Liver (tissue), 9 donors: ENCODE results near the gene STOML2. TPM values are rescaled to one million over a fixed set of nuclear protein-coding genes. Genes with fewer than 3 reads are reported as not detected.

Source experiments
- DNase-seq: peaks from one replicate; pipeline ENCODE4 v3.0.0-alpha.2; 2017; ENCODE audit warnings: low spot score
- H3K27ac ChIP-seq, 2 donors: one replicate each; pipeline ENCODE4 v1.7.0; 2013; ENCODE audit warnings: inconsistent platforms in 2 of 2, low read length in 2 of 2, control low read depth in 1 of 2, low read depth in 1 of 2, mild to moderate bottlenecking in 1 of 2
- H3K27me3 ChIP-seq, 4 donors: one replicate each; pipeline versions ENCODE4 v1.6.1 to v1.7.0; 2013; ENCODE audit warnings: low read length in 3 of 4, inconsistent platforms in 1 of 4, mild to moderate bottlenecking in 1 of 4, moderate library complexity in 1 of 4; ENCODE audit not compliant: control insufficient read depth in 4 of 4, insufficient read depth in 4 of 4
- H3K36me3 ChIP-seq, 4 donors: one replicate each; pipeline versions ENCODE4 v1.6.1 to v1.7.0; 2013; ENCODE audit warnings: low read length in 3 of 4, mild to moderate bottlenecking in 3 of 4, low read depth in 1 of 4, moderate library complexity in 1 of 4; ENCODE audit not compliant: control insufficient read depth in 4 of 4, insufficient read depth in 3 of 4
- H3K4me1 ChIP-seq, 4 donors: one replicate each; pipeline versions ENCODE4 v1.6.1 to v1.7.0; 2013; ENCODE audit warnings: low read length in 3 of 4, mild to moderate bottlenecking in 3 of 4, moderate library complexity in 1 of 4; ENCODE audit not compliant: control insufficient read depth in 4 of 4, insufficient read depth in 4 of 4
- H3K4me3 ChIP-seq, 3 donors: one replicate each; pipeline versions ENCODE4 v1.6.1 to v1.7.0; 2013; ENCODE audit warnings: low read length in 3 of 3, control low read depth in 1 of 3, low read depth in 1 of 3, mild to moderate bottlenecking in 1 of 3
- H3K9ac ChIP-seq, 2 donors: one replicate each; pipeline ENCODE4 v1.7.0; 2013; ENCODE audit warnings: low read length in 2 of 2, mild to moderate bottlenecking in 2 of 2, moderate library complexity in 2 of 2, control low read depth in 1 of 2, low read depth in 1 of 2
- H3K9me3 ChIP-seq, 4 donors: one replicate each; pipeline versions ENCODE4 v1.6.1 to v1.7.0; 2013; ENCODE audit warnings: low read length in 3 of 4; ENCODE audit not compliant: control insufficient read depth in 4 of 4
- EGR1 ChIP-seq, 2 donors: IDR thresholded peaks; 2 replicates each; pipeline ENCODE4 v1.6.1; 2016 to 2018; ENCODE audit warnings: antibody characterized with exemption in 2 of 2, low read depth in 2 of 2
- FOXA1 ChIP-seq: IDR thresholded peaks from 2 replicates; pipeline ENCODE4 v1.6.1; 2016; ENCODE audit warnings: antibody characterized with exemption
- FOXA2 ChIP-seq: IDR thresholded peaks from 2 replicates; pipeline ENCODE4 v1.6.1; 2016; ENCODE audit warnings: antibody characterized with exemption
- GABPA ChIP-seq, 2 donors: IDR thresholded peaks in 1 of 2; conservative IDR thresholded peaks in 1 of 2; 2 replicates each; pipeline ENCODE4 v1.6.1; 2016; ENCODE audit warnings: antibody characterized with exemption in 2 of 2, mild to moderate bottlenecking in 1 of 2, moderate library complexity in 1 of 2
- HNF4A ChIP-seq, 2 donors: conservative IDR thresholded peaks; 2 replicates each; pipeline ENCODE4 v1.6.1; 2016; ENCODE audit warnings: antibody characterized with exemption in 2 of 2, mild to moderate bottlenecking in 2 of 2
- HNF4G ChIP-seq: IDR thresholded peaks from 2 replicates; pipeline ENCODE4 v1.6.1; 2016; ENCODE audit warnings: antibody characterized with exemption
- JUND ChIP-seq, 2 donors: IDR thresholded peaks; 2 replicates each; pipeline ENCODE4 v1.6.1; 2016; ENCODE audit warnings: antibody characterized with exemption in 2 of 2
- NR2F2 ChIP-seq: IDR thresholded peaks from 2 replicates; pipeline ENCODE4 v1.6.1; 2016; ENCODE audit warnings: antibody characterized with exemption
- RAD21 ChIP-seq, 2 donors: IDR thresholded peaks; 2 replicates each; pipeline ENCODE4 v1.6.1; 2016; ENCODE audit warnings: antibody characterized with exemption in 2 of 2, mild to moderate bottlenecking in 2 of 2
- RXRA ChIP-seq, 2 donors: IDR thresholded peaks; 2 replicates each; pipeline ENCODE4 v1.6.1; 2017 to 2018; ENCODE audit warnings: antibody characterized with exemption in 2 of 2, mild to moderate bottlenecking in 1 of 2
- SP1 ChIP-seq: IDR thresholded peaks from 2 replicates; pipeline ENCODE4 v1.6.1; 2018; ENCODE audit warnings: antibody characterized with exemption, mild to moderate bottlenecking
- TAF1 ChIP-seq: conservative IDR thresholded peaks from 2 replicates; pipeline ENCODE4 v1.6.1; 2016; ENCODE audit warnings: antibody characterized with exemption, mild to moderate bottlenecking
- YY1 ChIP-seq: IDR thresholded peaks from 2 replicates; pipeline ENCODE4 v1.6.1; 2016; ENCODE audit warnings: antibody characterized with exemption, mild to moderate bottlenecking
- WGBS: extraction: QIAGEN DNeasy Blood & Tissue Kit; methylation state at CpG from one replicate; pipeline ENCODE4 v1.1.7; 2013; 5-methylcytosine and 5-hydroxymethylcytosine counted together
- polyA plus RNA-seq, 2 donors: library from polyadenylated mRNA; stranded (reverse) in 1 of 2; unstranded in 1 of 2; fragments of 200-250 nt in 1 of 2; fragments of >200 nt in 1 of 2; fragmentation: Nextera tagmentation in 1 of 2; extraction: Ambion mirVana in 1 of 2; gene quantifications; one replicate each; pipeline versions ENCODE4 v1.2.1 to v1.2.3, GENCODE V29; 2013 to 2015
- total RNA-seq, 2 donors: library from RNA; depleted of rRNA; stranded (reverse); fragments of >200 nt; gene quantifications; one replicate each; pipeline ENCODE4 v1.2.3, GENCODE V29; 2014
- TF ChIP-seq, protein P1 (sequence below): IDR thresholded peaks from 2 replicates; pipeline ENCODE4 v1.6.1; 2016; ENCODE audit warnings: antibody characterized with exemption
- TF ChIP-seq, protein P2 (sequence below): IDR thresholded peaks from 2 replicates; pipeline ENCODE4 v1.6.1; 2016; ENCODE audit warnings: antibody characterized with exemption
- TF ChIP-seq, protein P3 (sequence below): IDR thresholded peaks from 2 replicates; pipeline ENCODE4 v1.6.1; 2016; ENCODE audit warnings: antibody characterized with exemption
- TF ChIP-seq, protein P4 (sequence below): IDR thresholded peaks from 2 replicates; pipeline ENCODE4 v1.6.1; 2016; ENCODE audit warnings: antibody characterized with exemption, mild to moderate bottlenecking
- TF ChIP-seq, protein P5 (sequence below): fragments of 150-350 bp; IDR thresholded peaks from 2 replicates; pipeline ENCODE4 v1.5.1; 2017; ENCODE audit warnings: improper control_type of control experiment, low read depth, low read length; ENCODE audit not compliant: missing input control
- donor health status: healthy.
- donor health status: healthy.
- donor health status: healthy.
- donor health status: healthy.
- donor health status: healthy.

STOML2 gene
- total and polyA plus RNA-seq, 4 donors, result 77.8 to 96.8 (median 81.5) TPM

DNA sequence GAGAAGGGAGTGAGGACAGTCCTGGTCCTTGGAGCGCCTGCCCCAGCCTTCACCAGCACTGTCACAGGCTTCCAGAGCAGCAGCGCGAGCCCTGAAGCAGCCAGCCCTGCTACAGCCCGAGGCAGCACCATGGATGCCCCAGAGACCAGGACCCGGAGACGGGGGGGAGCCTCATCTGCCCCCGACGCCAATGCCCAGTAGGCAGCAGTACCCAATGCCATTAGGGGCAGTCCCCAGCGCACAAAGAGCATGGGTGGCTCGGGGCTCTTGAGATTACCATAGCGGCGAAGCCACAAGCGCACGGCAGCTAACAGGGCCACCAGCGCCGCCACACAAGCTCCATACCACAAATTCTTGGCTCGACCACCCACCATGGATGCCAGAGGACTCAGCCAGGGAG is 11.4 kb downstream of the STOML2 start:
- WGBS, result 97% methylated on average over 17 of the region's 17 CpGs
- Histone ChIP-seq H3K27me3 (no peaks in the 10 kb centered on the region), H3K9ac (no peak overlapping the region), H3K36me3 (peaks cover 11 to 69% (median 35%) of the 10 kb centered on the region in 4 donors), H3K27ac (no peak overlapping the region), H3K9me3 (no peaks in the 10 kb centered on the region), H3K4me3 (no peak overlapping the region), H3K4me1 (peaks cover under 1 to 10% (median 6%) of the 10 kb centered on the region in 4 donors)
- DNase-seq, result no peak
- no peak for TF ChIP-seq NR2F2
- TF ChIP-seq EGR1 (IDR thresholded peaks at IDR 0.05; ENCODE audit: low read depth in 2 of 2), result no peak

DNA sequence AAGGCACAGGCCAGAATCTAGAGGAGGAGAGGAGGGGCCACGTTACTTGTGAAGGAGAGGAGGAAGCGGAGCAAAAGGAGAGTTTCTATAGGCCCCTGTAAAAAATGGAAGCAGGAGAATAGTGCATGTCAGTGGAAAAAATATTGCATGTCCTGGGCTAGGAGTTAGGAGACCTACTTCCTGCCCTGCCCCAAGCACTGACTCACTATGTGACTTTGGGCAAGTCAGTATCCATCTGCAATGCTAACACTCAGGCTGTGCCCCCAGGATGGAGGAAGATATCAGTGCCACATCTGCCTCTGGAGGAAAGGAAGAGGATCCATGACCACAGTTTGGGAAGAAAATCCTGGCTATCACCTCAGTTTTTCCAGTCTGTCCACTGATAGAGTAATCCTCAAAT is 13.5 kb downstream of the STOML2 start:
- no peak overlapping the region for H3K4me3 ChIP-seq
- H3K36me3 ChIP-seq, result peaks cover 11 to 69% (median 35%) of the 10 kb centered on the region in 4 donors
- TF ChIP-seq HNF4G, result no peak
- no peak for TF ChIP-seq FOXA1
- no peak for TF ChIP-seq YY1
- no peak for TF ChIP-seq RXRA (IDR thresholded peaks at IDR 0.05)
- TF ChIP-seq, protein P1, sequence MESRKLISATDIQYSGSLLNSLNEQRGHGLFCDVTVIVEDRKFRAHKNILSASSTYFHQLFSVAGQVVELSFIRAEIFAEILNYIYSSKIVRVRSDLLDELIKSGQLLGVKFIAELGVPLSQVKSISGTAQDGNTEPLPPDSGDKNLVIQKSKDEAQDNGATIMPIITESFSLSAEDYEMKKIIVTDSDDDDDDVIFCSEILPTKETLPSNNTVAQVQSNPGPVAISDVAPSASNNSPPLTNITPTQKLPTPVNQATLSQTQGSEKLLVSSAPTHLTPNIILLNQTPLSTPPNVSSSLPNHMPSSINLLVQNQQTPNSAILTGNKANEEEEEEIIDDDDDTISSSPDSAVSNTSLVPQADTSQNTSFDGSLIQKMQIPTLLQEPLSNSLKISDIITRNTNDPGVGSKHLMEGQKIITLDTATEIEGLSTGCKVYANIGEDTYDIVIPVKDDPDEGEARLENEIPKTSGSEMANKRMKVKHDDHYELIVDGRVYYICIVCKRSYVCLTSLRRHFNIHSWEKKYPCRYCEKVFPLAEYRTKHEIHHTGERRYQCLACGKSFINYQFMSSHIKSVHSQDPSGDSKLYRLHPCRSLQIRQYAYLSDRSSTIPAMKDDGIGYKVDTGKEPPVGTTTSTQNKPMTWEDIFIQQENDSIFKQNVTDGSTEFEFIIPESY, result no peak
- no peak for TF ChIP-seq RAD21 (IDR thresholded peaks at IDR 0.05)
- TF ChIP-seq EGR1 (IDR thresholded peaks at IDR 0.05; ENCODE audit: low read depth in 2 of 2), result no peak
- TF ChIP-seq JUND (IDR thresholded peaks at IDR 0.05), result no peak
- no peak for TF ChIP-seq SP1
- TF ChIP-seq GABPA (IDR thresholded peaks at IDR 0.05 in 1 of 2, conservative IDR thresholded peaks at IDR 0.05 in 1 of 2), result no peak
- no peaks in the 10 kb centered on the region for H3K4me1 ChIP-seq
- H3K27me3 ChIP-seq, result no peaks in the 10 kb centered on the region
- DNase-seq, result no peak
- H3K27ac ChIP-seq, result no peak overlapping the region
- 94% methylated on average over 2 of the region's 2 CpGs for WGBS
- H3K9ac ChIP-seq, result no peak overlapping the region
- H3K9me3 ChIP-seq, result no peaks in the 10 kb centered on the region

DNA sequence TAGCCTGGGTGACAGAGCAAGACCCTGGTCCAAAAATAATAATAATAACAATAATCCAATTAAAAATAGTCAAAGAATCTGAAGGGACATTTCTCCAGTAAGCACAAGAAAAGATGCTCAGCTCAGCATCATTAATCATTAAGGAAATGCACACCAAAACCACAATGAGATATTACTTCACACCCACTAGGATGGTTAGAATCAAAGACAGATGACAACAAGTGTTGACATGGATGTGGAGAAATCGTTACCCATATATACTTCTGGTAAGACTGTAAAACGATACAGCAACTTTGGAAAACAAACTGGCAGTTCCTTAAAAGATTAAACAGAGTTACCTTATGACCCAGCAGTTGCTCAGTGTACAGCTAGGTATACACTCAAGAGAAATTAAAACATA is 17.9 kb downstream of the STOML2 start:
- DNase-seq, result no peak
- peaks cover 0 to 5% (median 3%) of the 10 kb centered on the region in 4 donors for H3K4me1 ChIP-seq
- no peaks in the 10 kb centered on the region for H3K27me3 ChIP-seq
- no peak overlapping the region for H3K4me3 ChIP-seq
- no peaks in the 10 kb centered on the region for H3K9me3 ChIP-seq
- no peak overlapping the region for H3K27ac ChIP-seq
- WGBS, result 84% methylated on average over 2 of the region's 2 CpGs
- no peak overlapping the region for H3K9ac ChIP-seq
- H3K36me3 ChIP-seq, result peaks cover 2 to 28% (median 15%) of the 10 kb centered on the region in 4 donors
- TF ChIP-seq GABPA (IDR thresholded peaks at IDR 0.05 in 1 of 2, conservative IDR thresholded peaks at IDR 0.05 in 1 of 2), result no peak
- TF ChIP-seq, protein P1, result no peak
- no peak for TF ChIP-seq JUND (IDR thresholded peaks at IDR 0.05)
- TF ChIP-seq FOXA1, result no peak
- TF ChIP-seq, protein P2, sequence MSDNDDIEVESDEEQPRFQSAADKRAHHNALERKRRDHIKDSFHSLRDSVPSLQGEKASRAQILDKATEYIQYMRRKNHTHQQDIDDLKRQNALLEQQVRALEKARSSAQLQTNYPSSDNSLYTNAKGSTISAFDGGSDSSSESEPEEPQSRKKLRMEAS, result no peak
- no peak for TF ChIP-seq EGR1 (IDR thresholded peaks at IDR 0.05; ENCODE audit: low read depth in 2 of 2)
- TF ChIP-seq, protein P3, sequence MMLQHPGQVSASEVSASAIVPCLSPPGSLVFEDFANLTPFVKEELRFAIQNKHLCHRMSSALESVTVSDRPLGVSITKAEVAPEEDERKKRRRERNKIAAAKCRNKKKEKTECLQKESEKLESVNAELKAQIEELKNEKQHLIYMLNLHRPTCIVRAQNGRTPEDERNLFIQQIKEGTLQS, result no peak
- no peak for TF ChIP-seq YY1
- TF ChIP-seq TAF1, result no peak
- no peak for TF ChIP-seq FOXA2
- TF ChIP-seq RXRA (IDR thresholded peaks at IDR 0.05), result no peak
- TF ChIP-seq, protein P4, sequence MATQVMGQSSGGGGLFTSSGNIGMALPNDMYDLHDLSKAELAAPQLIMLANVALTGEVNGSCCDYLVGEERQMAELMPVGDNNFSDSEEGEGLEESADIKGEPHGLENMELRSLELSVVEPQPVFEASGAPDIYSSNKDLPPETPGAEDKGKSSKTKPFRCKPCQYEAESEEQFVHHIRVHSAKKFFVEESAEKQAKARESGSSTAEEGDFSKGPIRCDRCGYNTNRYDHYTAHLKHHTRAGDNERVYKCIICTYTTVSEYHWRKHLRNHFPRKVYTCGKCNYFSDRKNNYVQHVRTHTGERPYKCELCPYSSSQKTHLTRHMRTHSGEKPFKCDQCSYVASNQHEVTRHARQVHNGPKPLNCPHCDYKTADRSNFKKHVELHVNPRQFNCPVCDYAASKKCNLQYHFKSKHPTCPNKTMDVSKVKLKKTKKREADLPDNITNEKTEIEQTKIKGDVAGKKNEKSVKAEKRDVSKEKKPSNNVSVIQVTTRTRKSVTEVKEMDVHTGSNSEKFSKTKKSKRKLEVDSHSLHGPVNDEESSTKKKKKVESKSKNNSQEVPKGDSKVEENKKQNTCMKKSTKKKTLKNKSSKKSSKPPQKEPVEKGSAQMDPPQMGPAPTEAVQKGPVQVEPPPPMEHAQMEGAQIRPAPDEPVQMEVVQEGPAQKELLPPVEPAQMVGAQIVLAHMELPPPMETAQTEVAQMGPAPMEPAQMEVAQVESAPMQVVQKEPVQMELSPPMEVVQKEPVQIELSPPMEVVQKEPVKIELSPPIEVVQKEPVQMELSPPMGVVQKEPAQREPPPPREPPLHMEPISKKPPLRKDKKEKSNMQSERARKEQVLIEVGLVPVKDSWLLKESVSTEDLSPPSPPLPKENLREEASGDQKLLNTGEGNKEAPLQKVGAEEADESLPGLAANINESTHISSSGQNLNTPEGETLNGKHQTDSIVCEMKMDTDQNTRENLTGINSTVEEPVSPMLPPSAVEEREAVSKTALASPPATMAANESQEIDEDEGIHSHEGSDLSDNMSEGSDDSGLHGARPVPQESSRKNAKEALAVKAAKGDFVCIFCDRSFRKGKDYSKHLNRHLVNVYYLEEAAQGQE, result no peak
- TF ChIP-seq, protein P5, sequence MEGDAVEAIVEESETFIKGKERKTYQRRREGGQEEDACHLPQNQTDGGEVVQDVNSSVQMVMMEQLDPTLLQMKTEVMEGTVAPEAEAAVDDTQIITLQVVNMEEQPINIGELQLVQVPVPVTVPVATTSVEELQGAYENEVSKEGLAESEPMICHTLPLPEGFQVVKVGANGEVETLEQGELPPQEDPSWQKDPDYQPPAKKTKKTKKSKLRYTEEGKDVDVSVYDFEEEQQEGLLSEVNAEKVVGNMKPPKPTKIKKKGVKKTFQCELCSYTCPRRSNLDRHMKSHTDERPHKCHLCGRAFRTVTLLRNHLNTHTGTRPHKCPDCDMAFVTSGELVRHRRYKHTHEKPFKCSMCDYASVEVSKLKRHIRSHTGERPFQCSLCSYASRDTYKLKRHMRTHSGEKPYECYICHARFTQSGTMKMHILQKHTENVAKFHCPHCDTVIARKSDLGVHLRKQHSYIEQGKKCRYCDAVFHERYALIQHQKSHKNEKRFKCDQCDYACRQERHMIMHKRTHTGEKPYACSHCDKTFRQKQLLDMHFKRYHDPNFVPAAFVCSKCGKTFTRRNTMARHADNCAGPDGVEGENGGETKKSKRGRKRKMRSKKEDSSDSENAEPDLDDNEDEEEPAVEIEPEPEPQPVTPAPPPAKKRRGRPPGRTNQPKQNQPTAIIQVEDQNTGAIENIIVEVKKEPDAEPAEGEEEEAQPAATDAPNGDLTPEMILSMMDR, result no peak
- TF ChIP-seq SP1, result no peak
- TF ChIP-seq RAD21 (IDR thresholded peaks at IDR 0.05), result no peak
- no peak for TF ChIP-seq HNF4G
- TF ChIP-seq HNF4A (conservative IDR thresholded peaks at IDR 0.05), result no peak
